Vagina (tissue), 2 donors: ENCODE data around the gene PDCD10.

Experiments used
- CTCF ChIP-seq, 3 experiments: fragments of 450-650 bp in 2 of 3; fragments of 200-600 bp in 1 of 3; sonication (generic) in 1 of 3; IDR thresholded peaks; one replicate each; pipeline ENCODE4 v1.5.1; 2017 to 2019; ENCODE audit warnings: antibody characterized with exemption in 3 of 3, mild to moderate bottlenecking in 2 of 3, moderate library complexity in 2 of 3
- POLR2A ChIP-seq, 2 donors: fragments of 450-650 bp; IDR thresholded peaks; one replicate each; pipeline ENCODE4 v1.6.1; 2017; ENCODE audit warnings: antibody characterized with exemption in 2 of 2, mild to moderate bottlenecking in 2 of 2, moderate library complexity in 2 of 2
- POLR2AphosphoS5 ChIP-seq, 2 donors: sonication (generic); formaldehyde crosslinking; IDR thresholded peaks; one replicate each; pipeline ENCODE4 v1.9.0; 2017; ENCODE audit warnings: antibody characterized with exemption in 2 of 2, mild to moderate bottlenecking in 2 of 2, low read depth in 1 of 2; ENCODE audit not compliant: insufficient read depth in 1 of 2

- TF ChIP-seq CTCF (IDR thresholded peaks at IDR 0.05) (no peak), POLR2A (IDR thresholded peaks at IDR 0.05) (no peak), POLR2AphosphoS5 (IDR thresholded peaks at IDR 0.05; ENCODE audit: insufficient read depth in 1 of 2, low read depth in 1 of 2) (no peak)
Measured at GRCh38 chr3:167671878-167672427, 62.7 kb downstream of the PDCD10 start.
